Measurements from ENCODE around the gene CCT2.
A peak's percentile ranks its signal among the peaks of the same experiment; 100 is the strongest.

The CCT2 gene

GRCh38 chr12:69585189-69586062, at the start of gene CCT2:
TSS of gene CCT2 (plus strand) at chr12:69585459. CDS start at chr12:69585522, 63 bp downstream.
- peak; percentile 96 for DNase-seq (ENCODE audit: low read depth)

DNA sequence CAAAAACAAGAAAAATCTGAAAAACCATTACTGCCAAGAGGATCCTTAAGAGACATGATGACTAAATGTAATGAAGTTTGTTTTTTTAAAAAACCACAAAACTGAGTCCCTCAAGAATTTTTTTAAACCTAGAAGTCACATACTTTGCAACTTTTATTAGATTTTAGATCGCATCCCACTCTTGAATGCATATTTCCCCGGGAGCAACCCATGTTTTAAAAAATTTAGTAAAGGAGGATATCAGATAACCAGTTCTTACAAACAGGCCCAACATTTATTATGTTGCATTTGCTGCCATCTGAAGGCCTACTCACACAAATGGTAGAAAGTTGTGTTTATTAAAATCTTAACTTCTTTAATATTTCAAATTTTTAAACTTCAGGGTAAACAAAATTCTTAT, 44.3 kb upstream of the CCT2 start:
- DNase-seq (ENCODE audit: low read depth) = no peak

GRCh38 chr12:69544087-69544486, 41.2 kb upstream of the CCT2 start:
- no peak for DNase-seq (ENCODE audit: low read depth)

- no peak for DNase-seq (ENCODE audit: low read depth)
Measured at GRCh38 chr12:69545081-69545480, 40.2 kb upstream of the CCT2 start.

DNA sequence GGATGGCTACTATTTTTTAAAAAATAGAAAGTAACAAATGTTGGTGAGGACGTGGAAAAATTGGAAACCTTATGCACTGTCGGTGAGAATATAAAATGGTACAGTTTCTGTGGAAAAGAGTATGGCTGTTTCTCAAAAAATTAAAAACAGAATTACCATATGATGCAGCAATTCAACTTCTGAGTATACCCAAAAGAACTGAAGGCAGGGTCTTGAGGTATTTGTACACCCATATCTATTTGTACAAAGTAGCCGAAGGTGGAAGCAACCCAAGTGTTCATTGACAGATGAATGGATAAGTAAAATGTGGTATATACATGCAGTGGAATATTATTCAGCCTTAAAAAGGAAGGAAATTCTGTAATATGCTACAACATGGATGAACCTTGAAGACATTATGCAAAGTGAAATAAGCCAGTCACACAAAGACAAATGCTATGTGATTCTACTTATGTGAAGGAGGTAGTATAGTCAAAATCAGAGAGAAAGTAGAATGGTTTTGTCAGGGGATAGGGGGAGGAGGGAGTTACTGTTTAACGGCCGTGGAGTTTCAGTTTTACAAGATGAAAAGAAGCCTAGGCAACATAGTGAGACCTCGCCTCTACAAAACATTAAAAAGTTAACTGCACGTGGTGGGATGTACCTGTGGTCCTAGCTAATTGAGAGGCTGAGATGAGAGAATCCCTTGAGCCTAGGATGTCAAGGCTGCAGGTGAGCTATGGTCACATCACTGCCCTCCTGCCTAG, 38.4 kb upstream of the CCT2 start:
- DNase-seq (ENCODE audit: low read depth) = no peak

DNA sequence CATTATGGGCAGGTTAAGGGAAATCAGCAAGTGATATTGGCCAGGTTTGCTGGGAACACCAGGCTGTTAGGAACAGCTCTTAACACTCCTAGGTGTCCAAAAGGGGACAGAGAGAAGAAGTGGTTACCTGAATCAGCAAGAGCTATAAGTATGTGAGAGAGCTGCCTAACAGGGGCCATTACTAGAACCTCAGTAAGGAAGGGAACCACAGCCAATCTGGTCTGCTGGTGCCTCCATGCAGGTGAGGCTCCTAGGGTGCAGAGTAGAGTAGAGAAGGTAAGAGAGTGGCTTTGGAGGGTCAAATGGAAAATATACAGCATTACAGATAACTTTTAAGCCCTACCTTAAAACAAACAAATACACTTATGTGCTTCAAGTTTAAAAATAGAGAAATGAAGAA, 36.6 kb upstream of the CCT2 start:
- no peak for DNase-seq (ENCODE audit: low read depth)

GRCh38 chr12:69550569-69551350, 34.5 kb upstream of the CCT2 start:
- no peak for DNase-seq (ENCODE audit: low read depth)

DNA sequence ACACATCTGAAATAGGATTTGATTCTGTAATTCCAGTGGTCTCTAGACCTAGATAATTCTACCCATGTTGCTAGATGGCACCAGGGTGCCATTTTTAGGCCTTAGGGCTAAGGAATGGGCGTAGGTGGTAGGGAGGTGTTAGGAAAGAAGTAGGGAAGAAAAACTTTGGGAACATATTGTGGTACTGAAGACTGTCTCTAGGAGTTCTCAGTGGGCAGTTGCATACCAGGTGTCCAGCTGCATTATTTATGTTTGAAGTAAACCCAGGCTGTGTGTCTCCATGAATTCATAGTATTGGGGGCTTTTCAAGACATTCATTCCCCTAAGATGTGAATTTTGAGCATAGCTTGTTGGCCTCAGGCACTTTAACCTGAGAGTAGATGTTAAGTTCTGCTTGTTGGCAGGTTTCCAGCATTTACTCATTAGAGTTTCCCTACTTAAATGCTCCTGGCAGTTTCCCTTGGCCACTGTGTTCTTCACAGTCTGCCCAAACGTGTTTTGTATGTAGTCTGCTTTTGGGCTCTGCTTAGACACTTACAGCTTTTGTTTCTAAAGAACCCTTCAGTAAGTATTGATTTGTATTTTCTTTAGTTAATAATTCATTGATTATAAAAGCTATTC, 31.5 kb upstream of the CCT2 start:
- DNase-seq (ENCODE audit: low read depth) = no peak

DNA sequence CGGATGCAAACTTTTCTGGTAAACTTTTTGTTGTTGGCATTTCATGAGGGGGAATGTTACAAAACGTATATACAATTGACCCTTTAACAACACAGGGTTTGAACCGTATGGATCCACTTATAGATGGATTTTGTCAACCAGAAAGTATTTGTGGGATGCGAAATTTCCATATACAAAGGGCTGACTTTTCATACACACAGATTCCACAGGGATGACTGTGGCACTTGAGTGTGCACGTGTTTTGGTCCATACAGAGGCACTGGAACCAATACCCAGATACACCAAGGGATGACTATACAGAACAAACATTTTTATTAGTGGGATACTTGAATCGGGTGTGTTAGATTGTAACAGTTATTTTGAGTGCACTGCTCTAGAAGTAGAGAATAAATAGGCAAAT, 29.8 kb upstream of the CCT2 start:
- DNase-seq (ENCODE audit: low read depth) = no peak

- DNase-seq (ENCODE audit: low read depth) = no peak
Measured at GRCh38 chr12:69556383-69556782, 28.9 kb upstream of the CCT2 start.

DNA sequence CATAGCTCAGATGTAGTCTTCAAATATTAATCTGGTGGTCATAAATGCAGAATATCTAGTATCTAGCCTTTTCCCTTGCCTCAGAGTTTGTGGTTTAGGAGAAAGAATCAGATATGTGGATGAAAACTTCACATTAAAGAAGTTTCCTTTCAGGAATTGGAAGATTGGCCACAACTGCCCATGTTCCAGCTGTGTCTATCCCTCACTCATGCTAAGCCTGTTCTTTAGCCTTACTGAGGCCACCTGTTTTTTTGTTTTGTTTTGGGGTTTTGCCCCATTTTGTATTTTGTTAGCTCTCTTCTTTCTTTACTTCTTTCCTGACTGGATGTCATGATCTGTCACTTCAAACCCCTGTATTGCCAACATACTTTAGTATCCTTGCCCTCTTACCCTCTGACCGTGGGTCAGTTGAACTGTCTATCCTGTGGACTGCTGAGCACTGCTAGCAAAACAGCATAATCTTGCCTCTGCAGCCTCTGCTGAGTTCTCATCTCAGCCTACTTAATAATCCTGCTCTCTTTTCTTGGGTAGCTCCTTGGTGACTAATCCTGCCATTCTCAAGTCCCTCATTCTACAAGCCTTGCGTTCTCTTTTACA, 22.0 kb upstream of the CCT2 start:
- no peak for DNase-seq (ENCODE audit: low read depth)

DNA sequence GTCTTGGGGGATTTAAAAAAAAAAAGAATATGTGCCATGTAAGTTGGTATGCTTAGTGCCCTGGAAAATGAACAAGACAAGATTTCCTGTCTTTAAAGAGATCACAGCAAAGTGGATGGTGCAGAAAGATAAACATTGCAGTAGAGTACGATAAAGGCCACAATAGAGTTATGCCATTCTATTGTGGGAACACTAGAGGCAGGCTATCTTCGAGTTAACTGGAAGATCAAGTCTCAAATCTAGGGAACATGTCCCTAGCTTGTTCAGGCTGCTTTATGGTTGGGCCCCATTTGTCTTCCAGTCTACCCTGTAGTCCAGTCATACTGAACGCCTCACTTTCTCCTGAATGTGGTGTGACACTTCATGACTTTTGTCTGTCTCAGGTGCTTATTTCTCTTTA, 18.7 kb upstream of the CCT2 start:
- no peak for DNase-seq (ENCODE audit: low read depth)

GRCh38 chr12:69569236-69569635, 16.0 kb upstream of the CCT2 start:
- DNase-seq (ENCODE audit: low read depth) = no peak

DNA sequence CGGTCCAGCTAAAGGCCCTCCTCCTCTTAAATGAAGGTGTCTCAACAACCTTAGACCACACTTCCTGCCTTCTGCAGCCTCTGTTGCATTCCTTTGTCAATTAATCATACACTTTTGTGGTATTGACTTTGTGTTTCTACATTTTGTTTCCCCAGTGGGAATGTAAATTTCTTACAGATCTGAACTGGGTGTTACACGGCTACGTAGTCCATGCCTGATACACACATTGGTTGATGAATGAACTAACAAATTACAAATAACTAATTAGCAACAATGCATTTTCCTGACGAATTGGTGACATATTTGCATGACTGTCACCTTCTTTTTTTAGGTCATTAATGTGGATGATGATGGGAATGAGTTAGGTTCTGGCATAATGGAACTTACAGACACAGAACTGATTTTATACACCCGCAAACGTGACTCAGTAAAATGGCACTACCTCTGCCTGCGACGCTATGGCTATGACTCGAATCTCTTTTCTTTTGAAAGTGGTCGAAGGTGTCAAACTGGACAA, 15.2 kb upstream of the CCT2 start:
- no peak for DNase-seq (ENCODE audit: low read depth)

DNA sequence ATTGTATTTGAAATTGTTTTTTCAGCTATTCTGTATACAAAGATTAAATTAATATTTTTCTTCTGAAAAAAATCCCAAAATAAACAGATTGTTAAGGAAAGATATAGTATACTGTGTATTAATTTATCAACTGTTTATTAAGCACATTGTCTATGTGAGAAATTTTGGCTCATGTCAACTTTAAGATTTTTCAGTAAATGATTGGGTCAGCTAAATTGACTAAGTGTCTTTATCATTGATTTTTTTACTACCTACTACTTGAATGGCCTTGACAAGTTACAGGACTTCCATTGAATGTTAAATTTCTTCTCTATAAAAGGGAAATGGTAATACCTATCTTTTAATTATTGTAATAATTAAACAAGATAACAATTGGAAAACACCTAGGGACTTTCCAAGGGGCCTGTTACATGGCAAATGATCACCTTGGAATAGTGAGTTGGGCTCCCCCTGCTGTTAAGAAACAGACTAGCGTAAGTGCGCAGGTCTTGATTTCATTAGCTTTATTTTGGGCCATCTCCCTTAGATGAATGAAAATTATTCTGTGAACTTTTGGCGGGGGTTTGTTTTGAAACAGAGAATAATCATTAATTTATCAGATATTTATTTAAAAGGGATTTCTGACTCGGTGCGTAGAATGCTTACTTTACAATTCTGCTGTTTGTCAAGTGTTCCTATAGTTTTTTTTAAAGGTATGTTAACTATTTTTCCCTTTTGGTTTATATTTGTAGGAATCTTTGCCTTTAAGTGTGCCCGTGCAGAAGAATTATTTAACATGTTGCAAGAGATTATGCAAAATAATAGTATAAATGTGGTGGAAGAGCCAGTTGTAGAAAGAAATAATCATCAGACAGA, 14.5 kb upstream of the CCT2 start:
- DNase-seq (ENCODE audit: low read depth) = peak; percentile 58

DNA sequence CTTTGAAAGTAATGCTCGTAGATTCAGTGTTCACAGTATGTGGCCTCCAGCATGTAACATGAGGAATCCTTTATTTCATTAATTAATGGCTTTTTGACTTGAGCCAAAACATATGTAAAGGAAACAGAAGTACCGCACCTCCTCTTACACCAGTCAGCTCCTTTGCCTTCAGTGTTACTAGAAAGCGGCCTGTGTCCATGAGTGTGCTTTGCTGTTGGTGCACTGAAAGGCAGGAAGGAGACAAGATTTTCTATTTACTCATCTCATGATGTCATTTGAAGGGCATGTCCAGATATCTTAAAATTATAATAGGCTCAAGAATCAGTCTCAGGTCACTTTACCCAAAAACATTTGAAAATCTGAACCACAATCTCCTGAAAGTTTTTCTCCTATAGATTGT, 9.9 kb upstream of the CCT2 start:
- DNase-seq (ENCODE audit: low read depth) = no peak

DNA sequence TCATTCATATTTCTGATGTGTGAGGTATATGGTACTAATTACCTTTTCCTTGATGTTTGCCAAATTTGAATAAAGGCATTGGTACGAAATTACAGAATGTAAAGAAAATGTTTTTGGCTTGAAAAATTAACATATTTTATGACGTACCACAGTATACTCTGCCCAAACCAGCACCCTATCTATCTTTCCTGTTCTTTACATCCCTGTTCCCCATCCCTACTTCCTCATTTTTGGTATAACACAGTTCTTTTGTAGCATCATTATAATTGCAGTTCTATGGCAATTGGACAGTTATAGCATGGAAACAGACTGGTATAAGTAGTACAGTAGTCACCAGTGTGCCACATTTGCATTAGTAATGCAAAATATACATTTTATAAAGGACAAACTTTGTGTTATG, 7.0 kb upstream of the CCT2 start:
- no peak for DNase-seq (ENCODE audit: low read depth)

DNA sequence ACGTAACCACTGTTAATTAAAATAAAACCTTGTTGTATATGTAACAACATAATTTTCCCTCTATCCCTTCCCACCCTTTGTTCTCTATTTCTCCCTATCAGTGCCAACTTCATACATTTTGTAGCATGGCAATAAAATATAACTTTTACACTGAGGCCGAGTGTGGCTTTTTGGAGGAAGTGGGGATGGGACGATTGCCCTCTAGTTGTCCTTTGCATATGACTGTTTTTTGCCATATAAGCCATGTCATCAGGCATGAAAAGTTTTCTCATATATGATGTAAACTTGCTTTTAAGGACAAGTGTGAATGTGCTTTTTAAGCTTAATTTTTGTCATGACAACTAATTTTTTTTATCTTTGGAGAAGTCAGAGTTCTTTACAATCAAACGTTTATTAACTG, 6.2 kb upstream of the CCT2 start:
- DNase-seq (ENCODE audit: low read depth) = no peak

DNA sequence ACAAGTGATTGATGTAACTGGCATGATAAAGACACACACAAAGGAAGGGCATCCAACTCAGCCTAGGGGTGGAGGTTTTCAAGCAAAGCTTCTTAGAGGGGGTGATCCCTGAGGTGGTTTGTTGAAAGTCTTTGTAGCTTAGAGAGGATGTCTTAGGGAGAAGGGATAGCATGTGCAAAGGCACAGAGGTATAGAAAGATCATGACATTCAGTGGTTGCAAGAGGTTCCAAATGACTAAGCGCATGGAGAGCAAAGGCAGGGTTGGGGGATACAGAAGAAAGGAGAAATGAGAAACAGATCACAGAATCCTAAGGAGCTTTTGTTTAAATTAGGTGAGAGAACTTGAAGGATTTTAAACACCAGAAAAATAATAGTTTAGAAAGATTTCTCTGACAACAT, 5.2 kb upstream of the CCT2 start:
- DNase-seq (ENCODE audit: low read depth) = no peak

- no peak for DNase-seq (ENCODE audit: low read depth)
Measured at GRCh38 chr12:69583203-69583602, 2.1 kb upstream of the CCT2 start.

DNA sequence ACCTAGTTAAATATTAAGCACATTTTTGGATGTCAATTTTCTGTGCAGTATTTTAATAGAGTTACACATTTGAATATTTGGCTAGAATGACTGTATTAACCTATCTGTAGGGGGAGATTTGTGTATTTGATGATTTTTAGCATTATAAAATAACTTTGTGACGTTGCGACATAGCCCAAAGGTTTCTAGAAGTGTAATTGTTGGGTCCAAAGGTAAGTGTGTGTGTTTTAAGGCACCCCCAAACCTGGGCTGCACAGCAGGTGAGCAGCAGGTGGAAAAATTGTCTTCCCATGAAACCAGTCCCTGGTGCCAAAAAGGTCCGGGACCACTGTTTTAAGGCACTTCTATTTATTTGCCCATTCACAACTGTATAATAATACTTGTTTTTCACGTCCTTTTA, 3.3 kb downstream of the CCT2 start:
- DNase-seq (ENCODE audit: low read depth) = no peak

All from stimulated activated CD4-positive, alpha-beta T cell treated with anti-CD3 and anti-CD28 coated beads, Interleukin-2, amount 100 ng/mL, for 4 hours (primary cell).